Astrocyte (in vitro differentiated cells and primary cell): ENCODE results near the gene FDX2.

Source experiments
- EZH2 ChIP-seq: IDR thresholded peaks from 2 replicates; pipeline ENCODE4 v1.6.1; 2012; ENCODE audit warnings: mild to moderate bottlenecking, low read length, inconsistent platforms; ENCODE audit not compliant: insufficient read depth
- TF ChIP-seq, protein P1 (sequence below): IDR thresholded peaks from 2 replicates; pipeline ENCODE4 v1.5.1; 2011; ENCODE audit warnings: low read depth, mild to moderate bottlenecking, inconsistent platforms, low read length, moderate library complexity; ENCODE audit not compliant: insufficient read depth

DNA sequence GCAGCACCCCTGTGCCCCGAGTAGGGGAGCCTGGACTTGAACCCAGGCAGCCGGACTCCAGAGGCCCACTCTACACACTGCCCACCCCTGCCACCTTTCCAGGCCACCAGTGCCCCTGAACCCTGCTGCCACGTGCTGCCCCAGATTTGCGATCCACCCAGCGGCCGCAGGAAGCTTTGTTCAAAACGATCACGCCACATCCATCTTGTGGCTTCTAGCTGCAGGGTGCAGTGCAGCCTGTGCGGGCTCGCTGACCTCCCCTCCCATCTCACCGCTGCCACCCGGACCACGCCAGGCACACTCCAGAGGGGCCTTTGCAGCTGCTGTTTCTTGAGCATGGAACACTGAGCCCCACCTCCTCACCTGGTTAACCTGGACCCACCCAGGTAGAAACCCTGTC, 13.7 kb upstream of the FDX2 start:
- TF ChIP-seq, protein P1, sequence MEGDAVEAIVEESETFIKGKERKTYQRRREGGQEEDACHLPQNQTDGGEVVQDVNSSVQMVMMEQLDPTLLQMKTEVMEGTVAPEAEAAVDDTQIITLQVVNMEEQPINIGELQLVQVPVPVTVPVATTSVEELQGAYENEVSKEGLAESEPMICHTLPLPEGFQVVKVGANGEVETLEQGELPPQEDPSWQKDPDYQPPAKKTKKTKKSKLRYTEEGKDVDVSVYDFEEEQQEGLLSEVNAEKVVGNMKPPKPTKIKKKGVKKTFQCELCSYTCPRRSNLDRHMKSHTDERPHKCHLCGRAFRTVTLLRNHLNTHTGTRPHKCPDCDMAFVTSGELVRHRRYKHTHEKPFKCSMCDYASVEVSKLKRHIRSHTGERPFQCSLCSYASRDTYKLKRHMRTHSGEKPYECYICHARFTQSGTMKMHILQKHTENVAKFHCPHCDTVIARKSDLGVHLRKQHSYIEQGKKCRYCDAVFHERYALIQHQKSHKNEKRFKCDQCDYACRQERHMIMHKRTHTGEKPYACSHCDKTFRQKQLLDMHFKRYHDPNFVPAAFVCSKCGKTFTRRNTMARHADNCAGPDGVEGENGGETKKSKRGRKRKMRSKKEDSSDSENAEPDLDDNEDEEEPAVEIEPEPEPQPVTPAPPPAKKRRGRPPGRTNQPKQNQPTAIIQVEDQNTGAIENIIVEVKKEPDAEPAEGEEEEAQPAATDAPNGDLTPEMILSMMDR = no peak
- no peak for TF ChIP-seq EZH2
